NCI-H748 (cell line): ENCODE data around the gene PLEKHH1.
"Not testable (repeated sequence)": the region's sequence is repeated elsewhere in the genome, so short reads cannot be mapped to it uniquely, and the experiment has no call there.

Experiments
- DNase-seq: peaks from one replicate; lab custom pipeline; 2025; ENCODE audit not compliant: unreplicated experiment; lab: John Stamatoyannopoulos, UW

PLEKHH1 gene

DNA sequence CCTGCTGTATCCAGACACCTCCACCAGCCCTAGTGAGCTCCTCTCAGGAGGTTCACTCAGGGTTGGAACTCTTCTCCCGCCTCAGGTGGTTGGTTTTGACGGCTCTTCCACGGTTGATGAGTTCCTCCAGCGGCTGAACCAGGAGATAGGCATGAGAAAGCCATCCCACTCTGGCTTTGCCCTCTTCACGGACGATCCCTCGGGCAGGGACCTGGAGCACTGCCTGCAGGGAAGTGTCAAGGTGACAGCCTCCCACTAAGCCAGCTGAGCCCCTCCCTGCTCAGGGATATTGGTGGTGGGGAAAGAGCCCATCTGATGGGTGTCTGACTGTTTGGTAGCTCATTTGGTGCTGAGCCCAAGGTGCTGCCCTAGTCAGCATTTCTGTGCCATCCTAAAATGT, 46.5 kb downstream of the PLEKHH1 start:
- no peak for DNase-seq

DNA sequence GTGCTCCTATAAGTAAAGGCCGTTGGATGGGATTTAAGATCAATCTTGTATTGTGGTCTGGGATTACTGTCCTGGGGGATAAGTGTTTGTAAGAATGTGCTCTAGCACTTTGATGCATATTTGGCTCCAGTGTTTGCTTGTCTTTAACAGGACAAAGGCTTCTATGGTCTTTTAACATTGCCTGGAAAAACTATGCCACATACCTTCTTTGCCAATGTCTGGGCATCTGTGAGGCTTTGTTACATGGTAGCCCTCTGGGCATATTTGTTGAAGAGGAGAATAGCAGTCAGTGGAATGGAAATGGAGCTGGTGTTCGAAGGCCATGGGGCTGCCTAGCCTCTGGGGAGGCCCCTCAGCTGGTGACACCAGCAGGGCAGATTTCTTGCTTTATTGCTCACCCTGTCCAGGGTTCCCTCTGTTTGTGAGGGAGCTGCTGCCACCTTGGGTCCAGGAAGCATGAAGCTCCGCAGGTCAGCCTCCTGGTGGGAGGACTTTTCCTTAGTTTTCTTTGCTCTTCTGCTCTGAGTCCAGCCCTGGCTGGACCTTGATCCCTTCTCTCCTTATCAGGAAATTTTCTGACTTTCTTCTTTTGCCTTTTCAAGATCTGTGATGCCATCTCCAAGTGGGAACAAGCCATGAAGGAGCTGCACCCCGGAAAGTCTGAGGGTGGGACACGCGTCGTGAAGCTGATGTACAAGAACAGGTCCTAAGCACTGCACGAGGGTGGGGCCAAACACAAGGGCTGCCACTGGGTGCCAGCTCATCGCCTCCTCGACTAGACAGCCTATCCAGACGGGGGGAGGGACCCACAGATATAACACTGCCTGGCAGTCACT, 47.5 kb downstream of the PLEKHH1 start:
- DNase-seq = no peak

DNA sequence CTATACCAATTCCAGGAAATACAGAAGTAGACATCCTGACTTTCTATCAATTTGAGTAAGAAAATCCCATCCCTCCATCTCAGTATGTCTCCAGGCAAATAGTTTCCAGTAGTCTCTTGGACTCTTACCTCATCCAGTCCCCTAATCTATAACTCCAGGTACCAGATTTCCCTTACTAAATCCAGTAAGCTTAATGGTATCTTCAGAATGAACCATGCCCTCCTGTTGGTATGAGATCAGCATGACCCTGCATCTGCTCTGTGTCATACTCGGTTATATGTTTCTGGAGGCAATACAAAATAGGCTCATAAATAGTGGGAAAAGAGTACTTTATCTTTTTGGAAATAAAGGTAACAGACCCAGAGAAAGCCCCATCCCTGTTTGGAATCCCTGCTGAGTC, 48.6 kb downstream of the PLEKHH1 start:
- no peak for DNase-seq

DNA sequence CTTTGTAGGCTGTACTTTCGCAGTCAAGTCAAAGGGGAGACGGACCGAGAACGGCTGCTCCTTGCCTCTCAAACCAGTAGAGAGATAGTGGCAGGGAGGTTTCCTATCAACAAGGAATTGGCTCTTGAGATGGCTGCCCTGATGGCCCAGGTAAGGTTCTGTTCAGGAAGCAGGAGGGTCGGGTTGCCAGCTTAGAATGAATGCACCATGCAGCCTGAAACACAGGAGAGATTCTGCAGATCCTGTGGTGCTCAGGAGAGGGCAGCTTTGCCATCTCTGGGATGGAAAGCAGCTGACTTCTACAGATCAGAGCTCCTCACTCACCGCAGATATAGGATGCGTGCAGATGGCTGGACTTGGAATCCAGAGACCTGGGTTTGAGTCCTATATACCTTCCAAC, 49.0 kb downstream of the PLEKHH1 start:
- no peak for DNase-seq

DNA sequence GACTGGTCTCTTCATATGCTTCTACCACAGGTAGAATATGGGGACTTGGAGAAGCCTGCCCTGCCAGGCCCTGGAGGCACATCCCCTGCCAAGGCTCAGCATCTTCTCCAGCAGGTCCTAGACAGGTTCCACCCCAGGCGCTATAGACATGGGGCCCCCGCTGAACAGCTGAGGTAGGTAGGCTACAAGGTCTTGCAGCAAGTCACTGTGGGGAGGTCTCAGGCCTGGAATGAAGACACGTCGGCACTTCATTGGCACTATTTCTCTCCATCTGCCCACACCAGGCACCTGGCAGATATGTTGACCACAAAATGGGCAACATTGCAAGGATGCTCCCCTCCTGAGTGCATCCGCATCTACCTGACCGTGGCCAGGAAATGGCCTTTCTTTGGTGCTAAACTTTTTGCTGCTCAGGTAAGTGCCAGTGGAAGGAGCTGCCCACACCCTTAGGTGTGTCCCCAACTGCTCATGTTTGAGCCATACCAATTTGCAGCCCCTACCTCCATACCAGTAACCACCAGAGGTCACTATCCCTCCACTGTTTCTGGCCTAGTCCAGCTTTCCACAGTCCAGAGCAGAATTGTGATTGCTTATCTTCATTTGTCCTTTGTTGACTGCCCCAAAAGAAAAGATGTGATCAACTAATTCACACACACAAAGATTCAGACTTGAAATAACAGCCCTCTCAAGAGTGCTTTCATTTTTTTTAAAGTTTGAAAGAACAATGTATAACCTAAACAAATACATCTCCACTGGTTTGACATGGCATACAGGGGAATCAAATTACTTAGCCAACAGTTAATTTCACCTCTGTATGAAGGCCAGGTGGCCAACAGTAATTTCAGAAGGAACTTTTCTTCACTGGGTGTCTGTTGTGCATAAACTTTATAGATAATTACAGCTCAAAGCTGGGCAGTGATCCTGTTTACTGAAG, 50.9 kb downstream of the PLEKHH1 start:
- DNase-seq = peak; percentile 58

DNA sequence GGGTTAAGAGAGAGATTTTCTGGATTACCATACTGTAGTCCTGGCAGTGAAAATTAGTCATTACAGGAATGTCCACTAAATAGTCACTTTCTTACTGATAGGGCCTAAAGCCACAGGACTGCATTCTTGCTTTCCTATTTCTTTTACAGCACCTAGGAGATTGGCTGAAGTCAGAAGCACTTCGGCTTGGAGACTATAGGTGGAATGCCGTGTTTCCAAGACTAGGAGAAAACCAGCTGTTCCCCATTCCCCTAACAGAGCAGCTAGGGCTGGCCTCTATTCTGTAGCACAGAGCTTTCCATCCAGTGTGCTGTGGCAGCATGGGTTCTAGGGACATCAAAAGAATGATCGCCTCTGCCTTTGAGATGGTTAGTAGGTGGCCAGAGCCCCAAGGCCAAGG, 51.9 kb downstream of the PLEKHH1 start:
- no peak for DNase-seq

DNA sequence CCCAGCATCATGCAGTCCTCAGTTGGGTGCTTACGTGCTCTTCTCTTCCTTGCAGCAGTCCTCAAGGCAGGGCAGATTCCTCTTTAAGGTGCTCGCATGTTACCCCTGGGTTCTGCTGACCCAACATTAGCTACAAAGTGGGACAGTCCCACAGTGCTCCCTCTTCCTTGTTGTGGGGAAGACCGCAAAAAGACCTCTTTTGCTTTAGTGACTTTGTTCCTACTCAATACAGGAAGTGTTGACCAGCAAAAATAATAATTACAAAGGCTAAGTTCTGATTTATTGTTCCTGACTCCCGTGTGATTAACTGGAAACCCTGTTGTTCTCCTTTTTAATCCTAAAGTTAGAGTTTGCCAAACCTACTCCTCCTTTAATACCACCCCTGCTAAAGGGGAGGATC, 53.3 kb downstream of the PLEKHH1 start:
- no peak for DNase-seq

DNA sequence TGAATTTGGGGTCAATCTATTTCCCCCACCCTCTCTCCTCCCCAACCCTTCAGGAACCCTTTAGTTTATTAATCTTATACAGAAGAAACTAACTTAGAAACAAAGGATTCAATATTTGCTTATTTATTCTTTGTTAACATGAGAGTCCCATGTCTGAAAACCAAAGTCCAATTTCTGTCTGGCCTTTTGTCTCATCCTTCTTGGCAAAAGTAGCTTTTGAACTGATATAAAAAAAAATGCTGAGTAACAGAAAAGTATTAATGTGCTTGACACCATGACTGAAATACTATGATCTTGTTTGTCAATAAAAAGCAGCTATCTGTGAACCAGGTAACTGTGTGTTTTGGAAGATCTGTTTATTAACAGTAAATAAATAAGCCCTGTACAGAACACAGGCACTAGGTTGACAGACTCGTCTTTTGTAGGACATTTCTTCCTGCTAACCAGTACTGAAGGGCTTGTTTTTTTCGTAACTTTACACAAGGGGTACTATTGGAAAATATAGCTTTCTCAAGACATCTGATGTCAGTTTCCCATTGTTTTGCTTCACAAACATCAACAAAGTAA, 56.2 kb downstream of the PLEKHH1 start:
- DNase-seq = no peak

DNA sequence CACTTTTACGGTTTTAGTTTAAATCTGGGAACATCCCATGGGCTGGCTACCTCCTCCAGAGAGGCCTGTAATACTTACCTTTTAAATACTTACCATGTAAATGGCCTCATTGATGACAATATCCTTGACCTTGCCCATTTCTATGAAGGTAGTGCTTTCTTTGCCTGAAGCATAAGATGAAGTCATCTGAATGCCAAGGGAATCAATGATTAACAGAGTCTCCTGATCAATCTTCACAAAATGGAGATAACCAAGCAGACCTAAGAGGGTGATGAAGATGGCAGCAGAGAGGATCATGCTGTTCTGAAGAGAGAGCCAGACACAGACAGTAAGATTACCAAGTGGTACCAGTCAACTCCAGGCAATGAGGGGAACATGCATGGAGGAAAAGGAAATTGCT, 60.6 kb downstream of the PLEKHH1 start:
- DNase-seq = not testable (repeated sequence)

DNA sequence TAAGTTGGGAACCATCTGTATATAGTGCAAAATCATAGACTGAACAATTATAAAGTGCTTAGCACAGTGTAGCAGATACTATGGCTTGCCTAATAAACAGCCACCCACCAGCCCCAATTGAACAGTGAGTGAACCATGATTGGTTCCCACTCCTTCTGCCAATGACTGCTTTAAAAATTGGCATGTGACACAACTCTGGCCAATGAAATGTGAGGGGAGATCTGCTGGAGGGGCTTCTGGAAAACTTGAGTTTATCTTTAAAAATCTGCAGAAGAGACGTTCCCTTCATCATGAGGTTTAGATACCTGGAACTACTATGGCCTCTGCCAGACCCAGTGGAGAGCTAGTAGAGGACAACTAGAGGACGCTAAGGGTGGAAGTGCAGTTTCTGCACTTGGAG, 62.3 kb downstream of the PLEKHH1 start:
- no peak for DNase-seq

DNA sequence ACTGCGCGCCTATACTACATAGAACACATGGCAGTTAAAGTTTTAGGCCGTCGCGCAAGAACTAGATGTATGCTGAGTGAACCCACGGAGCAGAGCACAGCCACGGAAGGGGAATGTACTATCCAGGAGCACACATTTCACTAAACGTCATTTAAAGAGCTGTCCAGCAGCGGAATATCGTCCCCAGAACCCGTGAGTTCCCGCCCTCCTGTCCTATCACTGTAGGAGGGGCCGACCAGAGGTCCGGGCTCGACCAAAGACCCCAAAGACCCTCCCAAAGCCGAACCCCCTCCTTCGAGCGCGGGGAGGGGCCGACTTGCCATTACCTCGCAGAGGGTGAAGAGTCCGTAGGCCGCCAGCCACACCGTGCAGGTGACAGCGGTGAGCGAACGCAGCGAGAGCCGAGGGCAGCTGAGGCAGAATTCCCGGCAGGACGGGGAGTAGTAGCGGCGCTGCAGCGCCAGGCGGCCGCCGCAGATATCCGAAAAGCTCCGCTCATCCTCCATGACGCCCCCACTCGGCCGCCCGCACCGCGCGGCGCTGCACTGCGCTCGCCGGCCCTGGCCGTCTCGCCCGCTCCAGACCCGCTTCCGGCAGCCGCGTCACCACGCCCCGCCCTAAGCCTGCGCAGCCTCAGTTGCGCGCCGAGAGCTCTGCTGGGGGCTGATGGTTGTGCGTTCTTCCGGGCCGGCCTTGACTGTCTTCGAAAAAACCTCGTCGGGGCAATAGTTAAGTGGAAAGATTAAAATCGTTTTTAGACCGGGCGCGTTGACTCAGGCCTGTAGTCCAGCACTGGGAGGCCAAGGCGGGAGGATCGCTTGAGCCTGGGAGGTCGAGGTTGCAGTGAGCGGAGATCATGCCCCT, 66.8 kb downstream of the PLEKHH1 start, which contains the start of gene PIGH:
Gene PIGH, minus strand, starts transcription at position 571 of the 864 bp plus-strand sequence. Its CDS starts 65 bp downstream, at position 506.
- DNase-seq = peak; percentile 89

DNA sequence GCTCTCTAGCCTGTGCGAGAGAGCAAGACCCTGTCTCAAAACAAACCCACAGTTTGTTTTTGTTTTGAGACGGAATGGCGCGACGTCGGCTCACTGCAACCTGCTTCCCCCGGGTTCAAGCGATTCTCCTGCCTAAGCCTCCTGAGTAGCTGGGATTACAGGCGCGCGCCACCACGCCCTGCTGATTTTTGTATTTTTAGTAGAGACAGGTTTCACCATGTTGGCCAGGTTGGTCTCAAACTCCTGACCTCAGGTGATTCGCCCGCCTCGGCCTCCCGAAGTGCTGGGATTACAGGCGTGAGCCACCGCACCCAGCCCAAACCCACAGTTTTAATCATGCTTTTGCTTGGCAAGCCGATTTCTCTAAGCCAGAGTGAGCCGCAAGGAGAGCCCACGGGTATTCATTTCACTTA, 67.5 kb downstream of the PLEKHH1 start:
- not testable (repeated sequence) for DNase-seq

DNA sequence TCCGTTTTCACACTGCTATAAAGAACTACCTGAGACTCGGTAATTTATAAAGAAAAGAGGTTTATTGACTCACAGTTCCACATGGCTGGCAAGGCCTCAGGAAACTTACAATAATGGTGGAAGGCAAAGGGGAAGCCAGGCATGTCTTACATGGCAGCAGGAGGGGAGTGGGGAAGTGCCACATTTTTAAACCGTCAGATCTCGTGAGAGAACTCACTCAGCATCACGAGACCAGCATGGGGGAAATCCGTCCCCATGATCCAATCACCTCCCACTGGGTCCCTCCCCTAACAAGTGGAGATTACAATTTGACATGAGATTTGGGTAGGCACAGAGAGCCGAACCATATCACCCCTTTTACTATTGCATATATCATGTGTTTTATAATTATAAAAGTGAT, 69.0 kb downstream of the PLEKHH1 start:
- DNase-seq = no peak

DNA sequence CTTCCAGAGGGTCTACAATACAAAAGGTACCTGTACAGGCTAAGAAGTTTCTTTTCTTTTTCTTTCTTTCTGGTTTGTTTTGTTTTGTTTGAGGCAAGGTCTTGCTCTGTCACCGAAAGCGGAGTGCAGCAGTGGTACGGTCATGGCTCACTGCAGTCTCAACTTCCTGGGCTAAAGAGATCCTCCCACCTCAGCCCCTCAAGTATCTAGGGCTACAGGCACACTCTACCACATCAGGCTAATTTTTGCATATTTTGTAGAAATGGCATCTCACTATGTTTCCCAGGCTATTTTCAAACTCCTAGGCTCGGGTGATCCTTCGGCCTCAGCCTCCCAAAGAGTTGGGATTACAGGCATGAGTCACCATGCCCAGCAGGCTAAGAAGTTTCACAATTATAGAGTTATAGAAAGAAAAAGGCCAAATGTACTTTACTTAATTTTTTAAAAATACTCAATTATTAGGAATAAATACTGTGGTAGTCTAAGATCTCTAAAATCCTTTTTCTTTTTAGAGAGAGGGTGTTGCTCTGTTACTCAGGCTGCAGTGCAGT, 70.0 kb downstream of the PLEKHH1 start:
- no peak for DNase-seq

DNA sequence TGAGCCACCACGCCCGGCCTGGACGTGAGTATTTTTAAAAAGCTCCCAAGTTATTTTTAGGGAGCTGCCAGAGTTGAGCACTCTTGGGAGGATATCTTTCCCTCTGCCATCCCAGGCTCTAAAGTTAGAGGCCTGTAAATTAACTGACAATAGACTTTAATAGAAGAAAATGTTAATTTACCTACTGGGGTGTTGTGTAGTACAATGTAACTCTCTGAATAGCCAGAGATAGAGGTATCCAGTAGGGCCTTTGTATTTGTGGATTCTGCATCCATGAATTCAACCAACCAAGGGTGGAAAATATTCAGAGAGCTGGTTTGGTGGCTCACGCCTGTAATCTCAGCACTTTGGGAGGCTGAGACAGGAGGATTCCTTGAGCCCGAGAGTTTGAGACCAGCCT, 74.6 kb downstream of the PLEKHH1 start:
- no peak for DNase-seq

DNA sequence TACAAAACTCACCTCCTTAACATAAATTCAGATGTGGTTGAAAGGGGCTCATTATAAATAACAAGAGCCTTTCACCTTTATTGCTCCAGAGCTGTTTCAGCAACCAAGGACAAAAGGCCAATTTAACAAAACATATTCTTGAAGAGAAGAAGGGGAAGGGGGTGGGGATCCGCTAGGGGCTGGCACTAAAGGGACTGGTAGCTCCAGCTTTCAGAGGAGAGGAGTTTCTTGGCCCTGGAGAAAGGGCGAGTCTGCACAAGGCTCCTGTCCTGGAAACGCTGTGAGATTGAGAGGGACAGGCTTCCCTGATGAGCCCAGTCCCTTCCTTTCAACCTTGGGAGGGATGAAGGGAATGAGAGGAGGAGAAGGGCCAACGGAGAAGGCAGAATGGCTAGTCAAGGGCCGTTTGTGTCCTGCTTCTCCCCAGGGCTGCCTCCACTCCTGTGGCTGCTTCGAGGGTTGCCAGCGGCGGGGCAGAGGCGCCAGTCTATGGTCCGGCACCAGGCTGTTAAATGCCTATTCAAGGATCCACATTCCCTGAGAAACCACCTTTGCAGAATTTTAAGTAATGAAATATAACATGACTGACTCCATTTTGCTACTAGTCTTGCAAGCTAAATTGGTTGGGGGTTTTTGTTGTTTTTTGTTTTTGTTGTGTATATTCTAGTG, 76.7 kb downstream of the PLEKHH1 start:
- DNase-seq = no peak

DNA sequence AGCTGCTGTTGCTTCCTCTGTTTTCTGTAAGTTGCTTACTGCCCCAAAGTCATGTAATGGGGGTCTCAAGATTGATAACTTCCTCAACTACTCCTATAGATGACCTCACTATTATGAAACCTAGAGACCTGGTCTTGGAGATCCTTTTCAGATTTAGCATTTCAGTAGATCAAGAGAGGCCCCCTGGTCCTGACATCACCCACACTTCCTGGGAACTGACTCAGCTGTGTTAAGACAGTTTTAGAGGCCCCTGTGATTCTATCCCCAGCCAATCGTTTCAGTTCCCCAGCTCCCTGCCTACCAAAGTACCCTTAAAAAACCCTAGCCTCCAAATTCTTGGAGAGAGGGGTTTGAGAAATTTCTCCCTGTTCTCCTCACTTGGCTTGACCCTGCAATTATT, 77.4 kb downstream of the PLEKHH1 start:
- no peak for DNase-seq

DNA sequence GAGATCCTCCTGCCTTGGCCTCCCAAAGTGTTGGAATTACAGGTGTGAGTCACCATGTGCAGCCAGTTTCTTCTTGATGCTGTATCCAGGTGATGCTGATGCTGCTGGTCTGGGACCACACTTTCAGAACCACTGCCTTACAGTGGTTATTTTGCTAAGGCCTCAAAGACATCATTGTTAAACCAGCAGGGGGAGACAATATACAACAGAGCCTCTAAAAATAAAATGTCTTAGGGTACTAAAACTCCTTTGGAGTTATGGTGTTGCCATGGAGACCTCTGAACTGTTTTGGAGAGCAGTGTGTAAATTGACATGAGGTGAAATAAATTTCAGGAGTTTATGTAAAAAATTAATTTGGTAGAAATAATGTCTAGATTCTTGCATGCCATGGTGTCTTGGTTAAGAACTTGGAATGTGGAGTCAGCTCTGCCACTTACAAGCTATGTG, 85.5 kb downstream of the PLEKHH1 start:
- DNase-seq = peak; percentile 80

DNA sequence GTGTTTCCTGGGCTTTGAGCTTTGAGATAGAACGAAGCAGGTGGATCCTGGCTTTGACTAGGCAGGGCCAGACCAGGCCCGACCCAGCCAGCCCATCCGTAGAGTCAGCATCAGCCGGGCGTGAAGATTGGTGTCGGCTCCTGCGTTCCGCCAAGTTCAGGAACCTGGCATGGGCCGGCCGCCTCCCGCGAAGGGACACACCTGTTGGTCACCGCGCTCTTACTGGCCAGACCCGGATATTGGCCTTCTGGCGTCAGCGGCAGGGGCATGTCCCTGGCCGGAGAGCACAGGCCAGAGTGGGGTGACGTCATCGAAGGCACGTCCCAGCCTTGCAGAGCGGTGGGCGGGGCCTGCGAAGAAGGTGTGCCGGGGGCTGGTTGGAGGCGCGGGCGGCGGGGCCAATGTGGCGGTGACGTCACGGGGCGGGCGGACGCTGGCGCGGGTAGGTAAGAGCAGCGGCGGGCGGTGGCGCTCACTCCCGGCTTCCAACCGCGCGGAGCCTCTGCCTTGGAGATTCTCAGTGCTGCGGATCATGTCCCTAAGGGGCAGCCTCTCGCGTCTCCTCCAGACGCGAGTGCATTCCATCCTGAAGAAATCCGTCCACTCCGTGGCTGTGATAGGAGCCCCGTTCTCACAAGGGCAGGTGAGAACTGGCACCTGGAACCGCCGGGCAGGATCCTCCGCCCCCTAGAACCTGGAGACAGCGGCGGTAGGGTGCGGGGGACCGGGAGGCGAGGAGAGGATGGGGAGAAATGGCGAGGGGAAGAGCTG, 86.5 kb downstream of the PLEKHH1 start, which contains the start of gene ARG2:
Gene ARG2, plus strand, starts transcription at position 475 of the 771 bp plus-strand sequence. Its CDS starts 58 bp downstream, at position 533.
- peak; percentile 98 for DNase-seq
